ENCODE results near the gene PTP4A2. TPM values are rescaled to one million over a fixed set of nuclear protein-coding genes. Genes with fewer than 3 reads are reported as not detected.
"Not testable (repeated sequence)": the region's sequence is repeated elsewhere in the genome, so short reads cannot be mapped to it uniquely, and the experiment has no call there.

PTP4A2 gene
- total RNA-seq, 2 experiments from 2014 or later, result 356 to 363 TPM

DNA sequence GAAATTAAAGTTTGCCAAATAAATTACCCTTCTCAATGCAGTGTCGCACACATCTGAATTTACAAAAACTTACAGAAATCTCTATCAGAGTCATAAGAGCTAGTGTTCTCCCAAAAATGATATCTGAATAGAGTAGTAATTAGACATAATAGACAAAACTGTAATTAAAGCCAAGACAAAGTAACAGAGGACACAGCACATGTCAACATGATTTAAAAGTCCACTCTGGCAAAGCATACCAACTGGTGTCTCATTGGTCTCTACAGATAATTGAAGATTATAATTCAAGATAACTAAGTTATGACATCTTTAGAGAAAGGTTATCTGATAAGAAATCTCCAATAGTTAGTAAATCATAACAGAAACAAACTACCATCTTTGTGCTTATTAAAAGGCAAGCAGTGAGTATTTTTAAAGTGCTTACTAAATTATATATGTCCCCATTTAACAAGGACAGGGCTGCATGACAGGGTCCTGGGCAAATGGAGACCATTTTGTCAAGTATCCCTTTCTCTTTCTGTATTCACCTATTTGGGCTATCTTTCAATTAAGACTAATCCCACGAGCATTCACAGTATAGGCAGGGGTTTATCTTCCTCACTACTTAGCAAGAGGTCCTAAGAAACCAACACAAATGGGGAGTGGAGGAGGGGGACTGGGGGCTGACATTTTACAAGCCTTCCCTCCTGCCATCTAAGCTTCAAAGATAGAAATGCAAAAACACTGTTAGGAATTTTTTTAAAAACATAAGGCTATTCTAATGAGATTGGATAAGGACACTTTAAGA is 26.0 kb downstream of the PTP4A2 start:
- H3K27me3 Mint-ChIP-seq, result no peaks in the 10 kb centered on the region
- H3K4me1 Mint-ChIP-seq, result peaks cover 45% of the 10 kb centered on the region
- no peak overlapping the region for H3K27ac Mint-ChIP-seq
- H3K36me3 Mint-ChIP-seq, result peaks cover 53% of the 10 kb centered on the region
- DNase-seq (no peak), ATAC-seq (ENCODE audit: low read depth) (no peak)
- POLR2A ChIA-PET, result interaction anchor here (0.6 to 0.7 kb wide), 3 partner anchors 16 to 39 kb away, joined by 3 to 5 read pairs (median 4); no protein-coding TSS in a partner anchor
- H3K9me3 Mint-ChIP-seq, result no peaks in the 10 kb centered on the region
- H3K4me3 Mint-ChIP-seq, result no peak overlapping the region

- peak overlapping the region; percentile 32 for H3K27ac Mint-ChIP-seq
- H3K27me3 Mint-ChIP-seq, result no peaks in the 10 kb centered on the region
- H3K36me3 Mint-ChIP-seq, result peaks cover 55% of the 10 kb centered on the region
- H3K4me3 Mint-ChIP-seq, result no peak overlapping the region
- no peak for DNase-seq
- peak; percentile 56 for ATAC-seq (ENCODE audit: low read depth)
- POLR2A ChIA-PET, result no interaction called here
- H3K9me3 Mint-ChIP-seq, result no peaks in the 10 kb centered on the region
- peaks cover 40% of the 10 kb centered on the region for H3K4me1 Mint-ChIP-seq
Observed at GRCh38 chr1:31910933-31911332, 27.2 kb downstream of the PTP4A2 start.

DNA sequence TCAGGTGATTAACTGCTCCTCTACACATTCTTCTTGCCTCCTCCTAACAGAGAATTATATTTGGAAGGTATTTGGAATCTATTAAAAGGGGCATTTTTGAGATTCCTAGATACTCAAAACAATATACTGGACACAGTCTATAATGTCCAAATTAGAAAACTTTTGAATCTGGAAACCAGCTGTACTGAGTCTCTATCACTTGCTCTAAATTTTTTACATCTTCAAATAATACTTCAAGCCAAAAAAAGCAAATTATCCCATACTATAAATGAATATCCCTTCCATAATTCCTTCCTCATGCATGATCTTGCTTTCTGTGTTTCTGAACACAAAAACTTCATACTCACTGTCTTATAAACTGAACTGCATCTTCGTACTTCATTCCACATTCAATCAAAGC is 28.5 kb downstream of the PTP4A2 start:
- peaks cover 39% of the 10 kb centered on the region for H3K4me1 Mint-ChIP-seq
- no peaks in the 10 kb centered on the region for H3K27me3 Mint-ChIP-seq
- POLR2A ChIA-PET, result interaction anchor here (1.2 kb wide), 1 partner anchor 54 kb away, joined by 3 read pairs; no protein-coding TSS in a partner anchor
- ATAC-seq (ENCODE audit: low read depth) (no peak), DNase-seq (no peak)
- no peak overlapping the region for H3K27ac Mint-ChIP-seq
- no peaks in the 10 kb centered on the region for H3K9me3 Mint-ChIP-seq
- H3K36me3 Mint-ChIP-seq, result peaks cover 66% of the 10 kb centered on the region
- H3K4me3 Mint-ChIP-seq, result no peak overlapping the region

DNA sequence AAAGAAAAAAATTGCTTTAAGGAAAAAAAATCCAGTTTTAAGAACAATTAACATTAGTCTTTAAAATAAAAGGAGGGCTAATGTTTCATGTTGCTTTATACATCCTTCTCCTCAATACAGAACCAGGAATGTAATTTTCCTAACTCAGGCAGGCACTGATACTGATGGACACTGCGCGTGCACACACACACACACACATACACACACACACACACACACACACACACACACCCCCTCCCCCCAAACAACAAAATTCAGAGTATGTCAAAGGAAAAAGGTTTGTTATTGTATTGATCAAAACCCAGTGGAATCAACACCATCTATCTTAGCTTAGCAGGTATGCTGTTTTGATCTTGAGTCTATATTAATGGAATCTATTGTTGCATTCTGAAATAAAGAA is 31.6 kb downstream of the PTP4A2 start:
- POLR2A ChIA-PET, result no interaction called here
- Mint-ChIP-seq H3K27ac (no peak overlapping the region), H3K4me1 (peaks cover 27% of the 10 kb centered on the region), H3K4me3 (no peak overlapping the region), H3K9me3 (peaks cover 4% of the 10 kb centered on the region), H3K27me3 (no peaks in the 10 kb centered on the region), H3K36me3 (peaks cover 55% of the 10 kb centered on the region)
- no peak for DNase-seq
- ATAC-seq (ENCODE audit: low read depth), result no peak

GRCh38 chr1:31905681-31906080 is 32.5 kb downstream of the PTP4A2 start:
- DNase-seq, result no peak
- no peak overlapping the region for H3K4me3 Mint-ChIP-seq
- H3K27ac Mint-ChIP-seq, result peak overlapping the region; percentile 44
- peaks cover 52% of the 10 kb centered on the region for H3K36me3 Mint-ChIP-seq
- POLR2A ChIA-PET, result interaction anchor here (0.6 to 1.4 kb wide), 5 partner anchors 10 to 34 kb away, joined by 3 to 6 read pairs (median 4); partner anchors contain the start of gene PTP4A2
- no peak for ATAC-seq (ENCODE audit: low read depth)
- peaks cover 21% of the 10 kb centered on the region for H3K4me1 Mint-ChIP-seq
- H3K9me3 Mint-ChIP-seq, result peaks cover 4% of the 10 kb centered on the region
- H3K27me3 Mint-ChIP-seq, result no peaks in the 10 kb centered on the region

DNA sequence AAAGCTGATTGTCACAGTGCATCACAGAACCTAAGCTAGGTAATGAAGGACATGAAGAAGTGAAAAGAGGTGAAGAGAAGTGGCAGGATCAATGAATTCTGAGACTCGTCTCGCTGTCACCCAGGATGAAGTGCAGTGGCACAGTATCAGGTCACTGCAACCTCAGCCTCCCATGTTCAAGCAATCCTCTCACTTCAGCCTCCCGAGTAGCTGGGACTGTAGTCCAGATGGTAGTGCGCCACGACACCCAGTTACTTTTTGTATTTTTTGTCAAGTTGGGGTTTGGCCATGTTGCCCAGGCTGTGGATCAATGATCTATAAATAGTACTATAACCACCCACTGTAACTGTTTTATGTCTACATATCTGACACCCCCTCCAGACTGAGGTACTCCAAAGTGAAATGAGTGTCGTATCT is 33.1 kb downstream of the PTP4A2 start:
- Mint-ChIP-seq H3K27me3 (no peaks in the 10 kb centered on the region), H3K4me3 (no peak overlapping the region), H3K36me3 (peaks cover 53% of the 10 kb centered on the region), H3K4me1 (peaks cover 22% of the 10 kb centered on the region), H3K9me3 (peaks cover 4% of the 10 kb centered on the region), H3K27ac (peak overlapping the region; percentile 37)
- POLR2A ChIA-PET, result interaction anchor here (0.5 to 1.7 kb wide), 7 partner anchors 15 to 71 kb away, joined by 3 to 6 read pairs (median 4); partner anchors contain the start of gene PTP4A2
- no peak for ATAC-seq (ENCODE audit: low read depth)
- DNase-seq, result no peak

DNA sequence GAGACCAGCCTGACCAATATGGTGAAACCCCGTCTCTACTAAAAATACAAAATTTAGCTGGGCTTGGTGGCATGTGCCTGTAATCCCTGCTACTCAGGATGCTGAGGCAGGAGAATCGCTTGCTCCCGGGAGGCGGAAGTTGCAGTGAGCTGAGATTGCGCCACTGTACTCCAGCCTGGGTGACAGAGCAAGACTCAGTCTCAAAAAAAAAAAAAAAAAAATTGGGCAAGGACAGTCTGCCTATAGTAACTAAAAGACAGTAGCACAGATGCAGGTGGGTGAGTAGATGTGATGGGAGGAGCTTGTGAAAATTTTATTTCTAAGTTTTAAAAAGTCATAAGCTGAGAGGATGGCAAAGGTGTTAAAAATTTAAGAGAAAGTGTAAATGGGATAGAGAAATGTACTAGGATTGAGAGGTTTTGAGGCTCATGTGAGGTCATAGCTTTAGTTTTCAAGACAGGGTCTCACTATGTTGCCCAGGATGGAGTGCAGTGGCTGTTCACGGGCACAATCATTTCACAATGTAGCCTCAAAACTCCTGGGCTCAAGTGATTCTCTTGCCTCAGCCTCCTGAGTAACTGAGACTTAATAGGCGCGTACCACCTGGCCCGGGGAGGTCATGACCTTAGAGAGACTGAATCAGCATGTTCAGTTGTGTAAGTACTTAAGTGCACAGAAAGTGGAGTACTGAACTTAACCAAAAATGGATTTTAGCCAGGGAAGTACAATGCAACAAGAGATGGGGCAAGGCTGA is 33.7 kb downstream of the PTP4A2 start:
- H3K4me1 Mint-ChIP-seq, result peaks cover 21% of the 10 kb centered on the region
- ATAC-seq (ENCODE audit: low read depth) (no peak), DNase-seq (no peak)
- peaks cover 4% of the 10 kb centered on the region for H3K9me3 Mint-ChIP-seq
- H3K27me3 Mint-ChIP-seq, result no peaks in the 10 kb centered on the region
- H3K27ac Mint-ChIP-seq, result peak overlapping the region; percentile 37
- H3K36me3 Mint-ChIP-seq, result peaks cover 49% of the 10 kb centered on the region
- POLR2A ChIA-PET, result interaction anchor here (0.5 to 3.5 kb wide), 9 partner anchors 9 to 78 kb away, joined by 3 to 22 read pairs (median 4); no protein-coding TSS in a partner anchor
- no peak overlapping the region for H3K4me3 Mint-ChIP-seq

DNA sequence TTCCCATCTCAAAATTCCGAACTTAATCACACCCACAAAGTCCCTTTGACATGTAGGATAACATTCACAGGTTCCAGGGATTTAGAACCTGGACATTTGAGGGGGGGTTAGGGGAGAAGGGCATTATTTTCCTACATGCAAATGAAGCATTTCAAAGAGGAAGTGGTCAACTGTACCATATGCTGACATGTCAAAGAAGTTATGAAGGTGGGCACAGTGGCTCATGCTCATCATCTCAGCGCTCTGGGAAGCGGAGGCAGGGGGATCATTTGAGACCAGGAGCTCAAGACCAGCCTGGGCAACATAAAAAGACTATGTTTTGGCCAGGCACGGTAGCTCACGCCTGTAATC is 35.7 kb downstream of the PTP4A2 start:
- peak overlapping the region; percentile 26 for H3K27ac Mint-ChIP-seq
- no peak for ATAC-seq (ENCODE audit: low read depth)
- no peaks in the 10 kb centered on the region for H3K27me3 Mint-ChIP-seq
- peaks cover 38% of the 10 kb centered on the region for H3K36me3 Mint-ChIP-seq
- POLR2A ChIA-PET, result interaction anchor here (3.5 kb wide), 1 partner anchor 13 kb away, joined by 22 read pairs; no protein-coding TSS in a partner anchor
- peak overlapping the region; percentile 1 for H3K4me3 Mint-ChIP-seq
- H3K4me1 Mint-ChIP-seq, result peaks cover 22% of the 10 kb centered on the region
- no peak for DNase-seq
- peaks cover 4% of the 10 kb centered on the region for H3K9me3 Mint-ChIP-seq

- H3K4me3 Mint-ChIP-seq, result peak overlapping the region; percentile 1
- ATAC-seq (ENCODE audit: low read depth) (no peak), DNase-seq (no peak)
- H3K9me3 Mint-ChIP-seq, result peaks cover 4% of the 10 kb centered on the region
- POLR2A ChIA-PET, result interaction anchor here (0.6 to 3.5 kb wide), 4 partner anchors 13 to 111 kb away, joined by 3 to 22 read pairs (median 4); partner anchors contain the start of gene KHDRBS1
- no peaks in the 10 kb centered on the region for H3K27me3 Mint-ChIP-seq
- H3K27ac Mint-ChIP-seq, result peak overlapping the region; percentile 26
- H3K4me1 Mint-ChIP-seq, result peaks cover 22% of the 10 kb centered on the region
- H3K36me3 Mint-ChIP-seq, result peaks cover 36% of the 10 kb centered on the region
Observed at GRCh38 chr1:31901838-31902509, 36.2 kb downstream of the PTP4A2 start.

- Mint-ChIP-seq H3K36me3 (peaks cover 28% of the 10 kb centered on the region), H3K4me3 (no peak overlapping the region), H3K4me1 (peaks cover 23% of the 10 kb centered on the region), H3K27ac (peak overlapping the region; percentile 29), H3K27me3 (no peaks in the 10 kb centered on the region), H3K9me3 (peaks cover 4% of the 10 kb centered on the region)
- DNase-seq (no peak), ATAC-seq (ENCODE audit: low read depth) (no peak)
- POLR2A ChIA-PET, result interaction anchor here (1.4 kb wide), 1 partner anchor 113 kb away, joined by 3 read pairs; the partner anchor contains the start of gene KHDRBS1
Observed at GRCh38 chr1:31900790-31901189, 37.4 kb downstream of the PTP4A2 start.

- Mint-ChIP-seq H3K36me3 (peaks cover 21% of the 10 kb centered on the region), H3K4me3 (no peak overlapping the region), H3K4me1 (peaks cover 13% of the 10 kb centered on the region), H3K27me3 (no peaks in the 10 kb centered on the region), H3K27ac (no peak overlapping the region), H3K9me3 (peaks cover 10% of the 10 kb centered on the region)
- ATAC-seq (ENCODE audit: low read depth) (no peak), DNase-seq (no peak)
- POLR2A ChIA-PET, result interaction anchor here (1.0 kb wide), 2 partner anchors 16 to 28 kb away, joined by 3 read pairs; no protein-coding TSS in a partner anchor
Observed at GRCh38 chr1:31897526-31898100, 40.6 kb downstream of the PTP4A2 start.

GRCh38 chr1:31895474-31896198 is 42.5 kb downstream of the PTP4A2 start:
- H3K36me3 Mint-ChIP-seq, result peaks cover 15% of the 10 kb centered on the region
- H3K9me3 Mint-ChIP-seq; H3K27me3 Mint-ChIP-seq; H3K4me3 Mint-ChIP-seq; ATAC-seq (ENCODE audit: low read depth); DNase-seq; POLR2A ChIA-PET; H3K27ac Mint-ChIP-seq: not testable (repeated sequence)
- H3K4me1 Mint-ChIP-seq, result peaks cover 11% of the 10 kb centered on the region

Data from activated naive CD8-positive, alpha-beta T cell treated with anti-CD3 and anti-CD28 coated beads, Interleukin-2, amount 10 ng/mL, durations not matched to agents 7 days and 5 days (primary cell).